Ovary (tissue), 3 donors: ENCODE data around the gene RNU4-1.

ENCODE experiments used
- EP300 ChIP-seq: sonication (generic); formaldehyde crosslinking; IDR thresholded peaks from one replicate; pipeline ENCODE4 v1.6.1; 2017; ENCODE audit warnings: antibody characterized with exemption
- POLR2A ChIP-seq: fragments of 450-650 bp; IDR thresholded peaks from one replicate; pipeline ENCODE4 v1.6.1; 2017; ENCODE audit warnings: antibody characterized with exemption, mild to moderate bottlenecking, moderate library complexity
- TF ChIP-seq, protein P1 (sequence below), 3 donors: fragments of 450-650 bp in 2 of 3; fragments of 200-600 bp in 1 of 3; IDR thresholded peaks; one replicate each; pipeline versions ENCODE4 v1.5.1 to v1.8.0; 2016 to 2022; ENCODE audit warnings: antibody characterized with exemption in 3 of 3, mild to moderate bottlenecking in 1 of 3
- donor health status: DM: no; HTN: no; CAD: no.

DNA sequence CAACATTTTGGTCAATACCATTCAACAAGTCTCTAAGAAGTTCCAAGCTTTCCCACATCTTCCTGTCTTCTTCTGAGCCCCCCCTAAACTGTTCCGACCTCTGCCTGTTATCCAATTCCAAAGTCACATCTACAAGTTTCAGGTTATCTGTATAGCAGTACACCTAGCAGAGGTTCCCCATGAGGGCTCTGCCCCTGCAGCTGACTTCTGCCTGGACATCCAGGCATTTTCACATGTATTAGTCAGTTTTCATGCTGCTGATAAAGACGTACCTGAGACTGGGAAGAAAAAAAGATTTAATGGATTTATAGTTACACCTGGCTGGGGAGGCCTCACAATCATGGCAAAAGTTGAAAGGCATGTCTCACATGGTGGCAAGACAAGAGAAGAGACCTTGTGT lies 44.7 kb upstream of the RNU4-1 start:
- TF ChIP-seq, protein P1, sequence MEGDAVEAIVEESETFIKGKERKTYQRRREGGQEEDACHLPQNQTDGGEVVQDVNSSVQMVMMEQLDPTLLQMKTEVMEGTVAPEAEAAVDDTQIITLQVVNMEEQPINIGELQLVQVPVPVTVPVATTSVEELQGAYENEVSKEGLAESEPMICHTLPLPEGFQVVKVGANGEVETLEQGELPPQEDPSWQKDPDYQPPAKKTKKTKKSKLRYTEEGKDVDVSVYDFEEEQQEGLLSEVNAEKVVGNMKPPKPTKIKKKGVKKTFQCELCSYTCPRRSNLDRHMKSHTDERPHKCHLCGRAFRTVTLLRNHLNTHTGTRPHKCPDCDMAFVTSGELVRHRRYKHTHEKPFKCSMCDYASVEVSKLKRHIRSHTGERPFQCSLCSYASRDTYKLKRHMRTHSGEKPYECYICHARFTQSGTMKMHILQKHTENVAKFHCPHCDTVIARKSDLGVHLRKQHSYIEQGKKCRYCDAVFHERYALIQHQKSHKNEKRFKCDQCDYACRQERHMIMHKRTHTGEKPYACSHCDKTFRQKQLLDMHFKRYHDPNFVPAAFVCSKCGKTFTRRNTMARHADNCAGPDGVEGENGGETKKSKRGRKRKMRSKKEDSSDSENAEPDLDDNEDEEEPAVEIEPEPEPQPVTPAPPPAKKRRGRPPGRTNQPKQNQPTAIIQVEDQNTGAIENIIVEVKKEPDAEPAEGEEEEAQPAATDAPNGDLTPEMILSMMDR (IDR thresholded peaks at IDR 0.05), result no peak
- no peak for TF ChIP-seq POLR2A
- no peak for TF ChIP-seq EP300
